Epithelial cell of esophagus (primary cell): ENCODE data around the gene MAGOH.

Source experiments
- DNase-seq: peaks from one replicate; pipeline ENCODE4 v3.0.0; 2010; ENCODE audit warnings: low read depth
- H3K4me3 ChIP-seq: 2 replicates; pipeline ENCODE4 v1.5.1; 2011; ENCODE audit warnings: mild to moderate bottlenecking, low read length, control low read depth
- CTCF ChIP-seq: IDR thresholded peaks from 2 replicates; pipeline ENCODE4 v1.5.1; 2011; ENCODE audit warnings: low read depth, mild to moderate bottlenecking, low read length, control low read depth, inconsistent platforms; ENCODE audit not compliant: insufficient read depth; ENCODE audit errors: missing control alignments

Gene MAGOH

GRCh38 chr1:53250325-53250724 is 12.0 kb upstream of the MAGOH start:
- no peak for DNase-seq
- no peak for TF ChIP-seq CTCF
- no peak overlapping the region for H3K4me3 ChIP-seq

GRCh38 chr1:53249706-53250105 is 11.4 kb upstream of the MAGOH start:
- DNase-seq = no peak
- H3K4me3 ChIP-seq = no peak overlapping the region
- no peak for TF ChIP-seq CTCF

GRCh38 chr1:53246261-53247134 is 8.2 kb upstream of the MAGOH start:
- no peak for TF ChIP-seq CTCF
- H3K4me3 ChIP-seq = no peak overlapping the region
- no peak for DNase-seq

- no peak for TF ChIP-seq CTCF
- no peak for DNase-seq
- H3K4me3 ChIP-seq = no peak overlapping the region
Measured at GRCh38 chr1:53244141-53244540, 5.8 kb upstream of the MAGOH start.

- no peak for DNase-seq
- no peak overlapping the region for H3K4me3 ChIP-seq
- no peak for TF ChIP-seq CTCF
Measured at GRCh38 chr1:53242381-53242780, 4.1 kb upstream of the MAGOH start.

- DNase-seq = no peak
- H3K4me3 ChIP-seq = no peak overlapping the region
- TF ChIP-seq CTCF = no peak
Measured at GRCh38 chr1:53241828-53242227, 3.5 kb upstream of the MAGOH start.

GRCh38 chr1:53237638-53238037 is 680 bp downstream of the MAGOH start:
- no peak for TF ChIP-seq CTCF
- peak overlapping the region; percentile 95 for H3K4me3 ChIP-seq
- DNase-seq = no peak
